Liver (tissue), 3 donors: ENCODE data around the gene MED12L.

Experiments used
- GABPA ChIP-seq, 2 donors: IDR thresholded peaks in 1 of 2; conservative IDR thresholded peaks in 1 of 2; 2 replicates each; pipeline ENCODE4 v1.6.1; 2016; ENCODE audit warnings: antibody characterized with exemption in 2 of 2, mild to moderate bottlenecking in 1 of 2, moderate library complexity in 1 of 2
- JUND ChIP-seq, 2 donors: IDR thresholded peaks; 2 replicates each; pipeline ENCODE4 v1.6.1; 2016; ENCODE audit warnings: antibody characterized with exemption in 2 of 2
- RAD21 ChIP-seq, 2 donors: IDR thresholded peaks; 2 replicates each; pipeline ENCODE4 v1.6.1; 2016; ENCODE audit warnings: antibody characterized with exemption in 2 of 2, mild to moderate bottlenecking in 2 of 2
- RXRA ChIP-seq, 2 donors: IDR thresholded peaks; 2 replicates each; pipeline ENCODE4 v1.6.1; 2017 to 2018; ENCODE audit warnings: antibody characterized with exemption in 2 of 2, mild to moderate bottlenecking in 1 of 2
- SP1 ChIP-seq: IDR thresholded peaks from 2 replicates; pipeline ENCODE4 v1.6.1; 2018; ENCODE audit warnings: antibody characterized with exemption, mild to moderate bottlenecking
- TAF1 ChIP-seq: conservative IDR thresholded peaks from 2 replicates; pipeline ENCODE4 v1.6.1; 2016; ENCODE audit warnings: antibody characterized with exemption, mild to moderate bottlenecking
- TF ChIP-seq, protein P1 (sequence below): fragments of 150-350 bp; IDR thresholded peaks from 2 replicates; pipeline ENCODE4 v1.5.1; 2017; ENCODE audit warnings: improper control_type of control experiment, low read depth, low read length; ENCODE audit not compliant: missing input control
- TF ChIP-seq, protein P2 (sequence below): IDR thresholded peaks from 2 replicates; pipeline ENCODE4 v1.6.1; 2016; ENCODE audit warnings: antibody characterized with exemption
- TF ChIP-seq, protein P3 (sequence below): IDR thresholded peaks from 2 replicates; pipeline ENCODE4 v1.6.1; 2016; ENCODE audit warnings: antibody characterized with exemption
- donor health status: healthy.
- donor health status: healthy.

DNA sequence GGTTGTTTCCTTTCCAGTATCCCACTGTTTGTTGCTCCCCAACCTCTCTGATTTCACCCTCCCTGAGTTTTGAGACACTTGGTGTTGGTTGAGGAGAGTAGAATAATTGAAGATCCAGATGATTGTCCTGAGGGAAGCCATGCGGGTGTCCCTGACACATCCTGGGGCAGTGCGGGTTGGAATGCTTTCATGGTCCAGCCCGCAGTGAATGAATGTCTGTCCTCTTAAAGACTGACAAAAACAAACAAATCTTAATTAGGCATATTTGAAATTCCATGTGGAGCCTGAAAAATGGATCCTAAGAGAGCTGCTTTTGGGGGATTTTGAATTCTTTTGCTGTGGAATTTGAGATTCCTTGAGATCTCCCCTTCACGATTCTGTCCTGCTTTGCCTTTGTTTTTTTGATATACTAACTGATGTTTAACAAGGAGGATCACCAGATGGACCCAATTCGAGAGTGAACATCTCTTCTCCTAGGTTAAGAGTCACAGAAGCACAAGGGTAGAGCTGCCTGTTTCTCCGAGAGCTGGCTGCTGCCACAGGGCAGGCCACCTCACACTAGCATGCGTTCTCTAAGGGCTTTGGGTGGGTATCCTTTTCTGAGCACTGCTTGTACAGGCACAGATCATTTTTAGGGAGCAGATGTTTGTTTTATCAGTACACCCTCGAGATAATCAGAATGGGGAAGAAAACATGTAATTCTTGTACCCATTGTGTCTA, 70.1 kb downstream of the MED12L start:
- TF ChIP-seq, protein P1, sequence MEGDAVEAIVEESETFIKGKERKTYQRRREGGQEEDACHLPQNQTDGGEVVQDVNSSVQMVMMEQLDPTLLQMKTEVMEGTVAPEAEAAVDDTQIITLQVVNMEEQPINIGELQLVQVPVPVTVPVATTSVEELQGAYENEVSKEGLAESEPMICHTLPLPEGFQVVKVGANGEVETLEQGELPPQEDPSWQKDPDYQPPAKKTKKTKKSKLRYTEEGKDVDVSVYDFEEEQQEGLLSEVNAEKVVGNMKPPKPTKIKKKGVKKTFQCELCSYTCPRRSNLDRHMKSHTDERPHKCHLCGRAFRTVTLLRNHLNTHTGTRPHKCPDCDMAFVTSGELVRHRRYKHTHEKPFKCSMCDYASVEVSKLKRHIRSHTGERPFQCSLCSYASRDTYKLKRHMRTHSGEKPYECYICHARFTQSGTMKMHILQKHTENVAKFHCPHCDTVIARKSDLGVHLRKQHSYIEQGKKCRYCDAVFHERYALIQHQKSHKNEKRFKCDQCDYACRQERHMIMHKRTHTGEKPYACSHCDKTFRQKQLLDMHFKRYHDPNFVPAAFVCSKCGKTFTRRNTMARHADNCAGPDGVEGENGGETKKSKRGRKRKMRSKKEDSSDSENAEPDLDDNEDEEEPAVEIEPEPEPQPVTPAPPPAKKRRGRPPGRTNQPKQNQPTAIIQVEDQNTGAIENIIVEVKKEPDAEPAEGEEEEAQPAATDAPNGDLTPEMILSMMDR, result no peak
- TF ChIP-seq RAD21 (IDR thresholded peaks at IDR 0.05), result no peak
- no peak for TF ChIP-seq SP1
- TF ChIP-seq JUND (IDR thresholded peaks at IDR 0.05), result no peak
- TF ChIP-seq, protein P2, sequence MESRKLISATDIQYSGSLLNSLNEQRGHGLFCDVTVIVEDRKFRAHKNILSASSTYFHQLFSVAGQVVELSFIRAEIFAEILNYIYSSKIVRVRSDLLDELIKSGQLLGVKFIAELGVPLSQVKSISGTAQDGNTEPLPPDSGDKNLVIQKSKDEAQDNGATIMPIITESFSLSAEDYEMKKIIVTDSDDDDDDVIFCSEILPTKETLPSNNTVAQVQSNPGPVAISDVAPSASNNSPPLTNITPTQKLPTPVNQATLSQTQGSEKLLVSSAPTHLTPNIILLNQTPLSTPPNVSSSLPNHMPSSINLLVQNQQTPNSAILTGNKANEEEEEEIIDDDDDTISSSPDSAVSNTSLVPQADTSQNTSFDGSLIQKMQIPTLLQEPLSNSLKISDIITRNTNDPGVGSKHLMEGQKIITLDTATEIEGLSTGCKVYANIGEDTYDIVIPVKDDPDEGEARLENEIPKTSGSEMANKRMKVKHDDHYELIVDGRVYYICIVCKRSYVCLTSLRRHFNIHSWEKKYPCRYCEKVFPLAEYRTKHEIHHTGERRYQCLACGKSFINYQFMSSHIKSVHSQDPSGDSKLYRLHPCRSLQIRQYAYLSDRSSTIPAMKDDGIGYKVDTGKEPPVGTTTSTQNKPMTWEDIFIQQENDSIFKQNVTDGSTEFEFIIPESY, result no peak
- TF ChIP-seq, protein P3, sequence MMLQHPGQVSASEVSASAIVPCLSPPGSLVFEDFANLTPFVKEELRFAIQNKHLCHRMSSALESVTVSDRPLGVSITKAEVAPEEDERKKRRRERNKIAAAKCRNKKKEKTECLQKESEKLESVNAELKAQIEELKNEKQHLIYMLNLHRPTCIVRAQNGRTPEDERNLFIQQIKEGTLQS, result no peak
- no peak for TF ChIP-seq RXRA (IDR thresholded peaks at IDR 0.05)
- TF ChIP-seq TAF1, result no peak
- TF ChIP-seq GABPA (IDR thresholded peaks at IDR 0.05 in 1 of 2, conservative IDR thresholded peaks at IDR 0.05 in 1 of 2), result no peak
